Activated CD4-positive, alpha-beta T cell treated with anti-CD3 and anti-CD28 coated beads, Interleukin-2, amount 10 ng/mL, durations not matched to agents 7 days and 5 days (primary cell): ENCODE measurements around the gene MMP28. TPM values are rescaled to one million over a fixed set of nuclear protein-coding genes. Genes with fewer than 3 reads are reported as not detected.

Experiments
- CTCF ChIA-PET: fragments of 350-600 bp; sonication (Branson Sonifier 250); formaldehyde crosslinking; loops from one replicate; lab custom pipeline; 2021; ENCODE audit warnings: antibody characterized with exemption; lab: Charles Lee
- POLR2A ChIA-PET: fragments of 350-600 bp; sonication (Branson Sonifier 250); formaldehyde crosslinking; loops from one replicate; lab custom pipeline; 2021; ENCODE audit warnings: antibody characterized with exemption; lab: Charles Lee
- DNase-seq: peaks from one replicate; pipeline ENCODE4 v3.0.0-alpha.2; 2020
- H3K27ac Mint-ChIP-seq: one replicate; pipeline ENCODE4 v1.8.0; 2021; ENCODE audit warnings: mild to moderate bottlenecking, moderate library complexity, mixed read lengths
- H3K27me3 Mint-ChIP-seq: one replicate; pipeline ENCODE4 v1.8.0; 2021; ENCODE audit warnings: mixed read lengths
- H3K36me3 Mint-ChIP-seq: one replicate; pipeline ENCODE4 v1.8.0; 2021; ENCODE audit warnings: low read depth, mixed read lengths
- H3K4me1 Mint-ChIP-seq: one replicate; pipeline ENCODE4 v1.8.0; 2021; ENCODE audit warnings: mixed read lengths
- H3K4me3 Mint-ChIP-seq: one replicate; pipeline ENCODE4 v1.8.0; 2021; ENCODE audit warnings: mild to moderate bottlenecking, moderate library complexity, mixed read lengths
- H3K9me3 Mint-ChIP-seq: one replicate; pipeline ENCODE4 v1.8.0; 2021; ENCODE audit warnings: mixed read lengths
- total RNA-seq, 2 experiments: library from RNA; stranded (reverse); gene quantifications; one replicate each; pipeline ENCODE4 v1.2.3, GENCODE V29; 2021

MMP28 gene
- total RNA-seq, 2 experiments from 2014 or later: not detected

GRCh38 chr17:35796942-35797341 is 1.5 kb upstream of the MMP28 start:
- Mint-ChIP-seq H3K4me3 (no peak overlapping the region), H3K9me3 (no peaks in the 10 kb centered on the region), H3K27me3 (peaks cover 53% of the 10 kb centered on the region)

GRCh38 chr17:35795871-35796265 is 427 bp upstream of the MMP28 start:
- peaks cover 57% of the 10 kb centered on the region for H3K27me3 Mint-ChIP-seq
- no peaks in the 10 kb centered on the region for H3K36me3 Mint-ChIP-seq
- CTCF ChIA-PET: interaction anchor here (1.2 to 4.7 kb wide), 2 partner anchors 16 to 32 kb away, joined by 3 to 20 read pairs; no protein-coding TSS in a partner anchor
- H3K27ac Mint-ChIP-seq: no peak overlapping the region
- peaks cover 17% of the 10 kb centered on the region for H3K4me1 Mint-ChIP-seq
- H3K9me3 Mint-ChIP-seq: no peaks in the 10 kb centered on the region
- H3K4me3 Mint-ChIP-seq: peak overlapping the region; percentile 69
- DNase-seq: no peak
- POLR2A ChIA-PET: no interaction called here

More at GRCh38 chr17:35796942-35797341, 1.5 kb upstream of the MMP28 start:
- ChIA-PET CTCF (interaction anchor here (0.8 to 4.7 kb wide), 3 partner anchors 12 to 210 kb away, joined by 3 to 20 read pairs (median 4); partner anchors contain the start of gene AP2B1), POLR2A (no interaction called here)
- Mint-ChIP-seq H3K36me3 (no peaks in the 10 kb centered on the region), H3K27ac (no peak overlapping the region), H3K4me1 (peaks cover 28% of the 10 kb centered on the region)
- no peak for DNase-seq

GRCh38 chr17:35793257-35793656 is 2.2 kb downstream of the MMP28 start:
- no peak overlapping the region for H3K4me3 Mint-ChIP-seq
- POLR2A ChIA-PET: interaction anchor here (0.6 kb wide), 1 partner anchor 635 kb away, joined by 3 read pairs; no protein-coding TSS in a partner anchor
- H3K36me3 Mint-ChIP-seq: no peaks in the 10 kb centered on the region
- H3K4me1 Mint-ChIP-seq: peaks cover 21% of the 10 kb centered on the region
- no peak overlapping the region for H3K27ac Mint-ChIP-seq
- H3K9me3 Mint-ChIP-seq: no peaks in the 10 kb centered on the region
- CTCF ChIA-PET: interaction anchor here (1.4 to 1.8 kb wide), 2 partner anchors 12 kb away, joined by 5 read pairs; no protein-coding TSS in a partner anchor
- DNase-seq: no peak
- H3K27me3 Mint-ChIP-seq: peaks cover 58% of the 10 kb centered on the region

DNA sequence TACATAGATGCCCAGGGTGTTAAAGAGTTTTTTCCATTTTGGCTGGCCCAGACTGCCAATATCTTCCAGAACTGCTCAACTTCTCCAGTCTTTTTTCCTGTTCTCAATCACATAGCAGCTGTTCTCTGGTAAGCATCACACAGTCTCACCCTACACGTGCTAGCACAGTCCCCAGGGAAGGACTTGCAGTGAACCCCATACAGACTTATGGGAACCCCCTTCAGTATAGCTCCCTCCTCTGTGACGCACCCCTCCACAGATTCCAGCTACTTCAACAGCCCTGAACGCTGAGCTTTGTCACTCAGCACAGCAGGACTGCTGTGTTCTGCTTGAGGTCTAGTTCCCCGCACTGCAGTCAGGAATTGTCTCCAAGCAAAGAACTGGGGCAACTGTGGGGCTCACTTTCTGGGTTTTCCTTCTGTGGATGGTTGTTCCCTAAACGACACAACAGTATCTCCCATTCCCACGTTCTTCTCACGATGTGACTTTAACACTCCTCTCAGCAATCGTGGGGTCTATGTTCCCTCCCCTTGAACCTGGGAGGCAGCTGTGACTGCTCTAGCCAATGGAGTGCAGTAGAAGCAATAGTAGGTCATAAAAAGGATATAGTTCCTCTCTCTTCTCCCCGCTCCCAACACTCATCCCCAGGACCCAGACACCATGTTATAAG is 3.6 kb downstream of the MMP28 start:
- H3K4me3 Mint-ChIP-seq: no peak overlapping the region
- H3K9me3 Mint-ChIP-seq: no peaks in the 10 kb centered on the region
- DNase-seq: no peak
- no peaks in the 10 kb centered on the region for H3K36me3 Mint-ChIP-seq
- peaks cover 21% of the 10 kb centered on the region for H3K4me1 Mint-ChIP-seq
- CTCF ChIA-PET: interaction anchor here (1.4 kb wide), 2 partner anchors 10 to 28 kb away, joined by 5 to 8 read pairs; no protein-coding TSS in a partner anchor
- no peak overlapping the region for H3K27ac Mint-ChIP-seq
- H3K27me3 Mint-ChIP-seq: peaks cover 54% of the 10 kb centered on the region
- POLR2A ChIA-PET: no interaction called here

GRCh38 chr17:35790841-35791240 is 4.6 kb downstream of the MMP28 start:
- Mint-ChIP-seq H3K27me3 (peaks cover 48% of the 10 kb centered on the region), H3K4me1 (peaks cover 15% of the 10 kb centered on the region), H3K9me3 (no peaks in the 10 kb centered on the region), H3K4me3 (no peak overlapping the region), H3K36me3 (no peaks in the 10 kb centered on the region), H3K27ac (no peak overlapping the region)
- DNase-seq: no peak
- ChIA-PET CTCF (no interaction called here), POLR2A (no interaction called here)

GRCh38 chr17:35788477-35789368 is 6.7 kb downstream of the MMP28 start:
- H3K36me3 Mint-ChIP-seq: no peaks in the 10 kb centered on the region
- H3K27ac Mint-ChIP-seq: no peak overlapping the region
- no peak overlapping the region for H3K4me3 Mint-ChIP-seq
- DNase-seq: no peak
- POLR2A ChIA-PET: no interaction called here
- no peaks in the 10 kb centered on the region for H3K9me3 Mint-ChIP-seq
- peaks cover 9% of the 10 kb centered on the region for H3K4me1 Mint-ChIP-seq
- CTCF ChIA-PET: interaction anchor here (0.9 to 1.9 kb wide), 6 partner anchors 9 to 28 kb away, joined by 3 to 13 read pairs (median 4); no protein-coding TSS in a partner anchor
- peaks cover 33% of the 10 kb centered on the region for H3K27me3 Mint-ChIP-seq

DNA sequence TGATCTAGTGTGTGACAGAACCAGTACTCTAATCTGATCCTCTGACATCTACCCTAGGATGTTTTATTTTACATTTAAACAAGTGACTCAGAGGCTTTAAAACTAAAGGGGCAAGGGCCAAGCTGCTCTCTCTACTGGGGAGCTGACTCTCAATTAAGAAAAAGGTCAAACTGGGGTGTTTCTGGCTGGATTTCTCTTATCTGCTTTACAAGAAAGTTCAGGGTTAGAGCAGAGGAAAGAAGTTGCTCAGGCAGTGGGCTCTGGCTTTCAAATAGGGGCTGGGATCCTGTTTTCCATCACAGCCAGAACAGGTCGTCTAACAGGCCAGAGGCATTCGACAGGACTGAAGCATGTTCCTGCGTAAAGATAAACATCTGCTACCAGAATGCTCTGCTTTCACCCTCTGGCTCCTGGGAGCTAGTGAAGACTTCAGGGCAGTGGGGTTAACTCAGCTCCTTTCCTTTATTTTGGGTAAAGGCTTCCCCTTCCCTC is 8.5 kb downstream of the MMP28 start:
- Mint-ChIP-seq H3K9me3 (no peaks in the 10 kb centered on the region), H3K27ac (no peak overlapping the region), H3K27me3 (peaks cover 26% of the 10 kb centered on the region), H3K36me3 (no peaks in the 10 kb centered on the region), H3K4me3 (no peak overlapping the region), H3K4me1 (peaks cover 9% of the 10 kb centered on the region)
- POLR2A ChIA-PET: no interaction called here
- DNase-seq: no peak
- CTCF ChIA-PET: interaction anchor here (0.9 to 2.5 kb wide), 3 partner anchors 10 to 39 kb away, joined by 3 to 5 read pairs (median 4); partner anchors contain the start of gene TAF15

DNA sequence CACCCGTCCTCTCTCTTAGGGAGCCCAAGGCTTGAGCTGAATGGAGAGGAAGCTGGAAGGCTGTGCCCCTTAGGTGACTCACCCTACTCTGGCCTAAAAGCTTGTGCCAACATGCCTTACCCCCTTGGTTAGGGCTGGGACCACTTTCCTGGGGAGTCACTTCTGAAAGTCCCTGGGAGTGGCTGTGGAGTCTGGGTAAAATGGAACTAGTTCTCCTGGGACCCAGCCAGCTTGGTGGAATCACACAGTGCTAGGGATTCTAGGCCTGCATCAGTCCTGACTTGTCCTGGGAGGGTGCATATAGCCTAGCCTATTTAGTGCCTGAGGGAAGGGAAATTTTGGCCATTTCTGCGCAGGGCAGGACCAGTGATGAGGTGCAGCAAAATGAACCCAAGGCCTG is 10.5 kb downstream of the MMP28 start:
- peaks cover 9% of the 10 kb centered on the region for H3K4me1 Mint-ChIP-seq
- no peak overlapping the region for H3K4me3 Mint-ChIP-seq
- H3K27me3 Mint-ChIP-seq: peaks cover 30% of the 10 kb centered on the region
- ChIA-PET CTCF (interaction anchor here (0.8 to 2.5 kb wide), 4 partner anchors 11 to 37 kb away, joined by 3 to 8 read pairs (median 4); no protein-coding TSS in a partner anchor), POLR2A (no interaction called here)
- no peak overlapping the region for H3K27ac Mint-ChIP-seq
- H3K36me3 Mint-ChIP-seq: no peaks in the 10 kb centered on the region
- no peaks in the 10 kb centered on the region for H3K9me3 Mint-ChIP-seq
- no peak for DNase-seq

DNA sequence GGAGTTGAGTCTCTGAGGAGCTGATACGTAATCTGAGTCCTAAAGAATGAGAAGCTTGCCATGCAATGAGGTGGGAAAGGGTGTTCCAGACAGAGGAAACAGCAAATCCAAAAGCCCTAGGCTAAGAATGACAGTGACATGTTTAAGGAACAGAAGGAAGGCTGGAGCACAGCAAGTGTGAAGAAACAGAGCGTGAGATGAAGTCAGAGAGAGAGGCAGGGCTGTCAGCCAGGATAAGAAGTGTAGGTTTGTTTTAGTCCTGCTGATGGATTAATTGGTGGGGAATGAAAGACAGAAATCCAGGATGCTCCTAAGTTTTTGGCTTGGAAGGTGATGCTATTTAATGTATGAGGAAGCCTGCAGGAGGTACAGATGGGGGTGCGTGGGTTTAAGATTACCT is 14.5 kb downstream of the MMP28 start:
- no peaks in the 10 kb centered on the region for H3K36me3 Mint-ChIP-seq
- peaks cover 20% of the 10 kb centered on the region for H3K27me3 Mint-ChIP-seq
- ChIA-PET POLR2A (no interaction called here), CTCF (interaction anchor here (0.7 to 2.6 kb wide), 5 partner anchors 11 to 189 kb away, joined by 3 to 19 read pairs (median 8); no protein-coding TSS in a partner anchor)
- no peak overlapping the region for H3K27ac Mint-ChIP-seq
- DNase-seq: no peak
- no peak overlapping the region for H3K4me3 Mint-ChIP-seq
- H3K9me3 Mint-ChIP-seq: no peaks in the 10 kb centered on the region
- H3K4me1 Mint-ChIP-seq: no peaks in the 10 kb centered on the region

- Mint-ChIP-seq H3K9me3 (no peaks in the 10 kb centered on the region), H3K36me3 (no peaks in the 10 kb centered on the region), H3K27me3 (peaks cover 20% of the 10 kb centered on the region), H3K4me1 (no peaks in the 10 kb centered on the region), H3K27ac (no peak overlapping the region), H3K4me3 (no peak overlapping the region)
- ChIA-PET POLR2A (interaction anchor here (0.6 kb wide), 1 partner anchor 112 kb away, joined by 3 read pairs; no protein-coding TSS in a partner anchor), CTCF (no interaction called here)
- DNase-seq: no peak
These were observed 16.7 kb downstream of the MMP28 start for GRCh38 chr17:35778641-35779196.

DNA sequence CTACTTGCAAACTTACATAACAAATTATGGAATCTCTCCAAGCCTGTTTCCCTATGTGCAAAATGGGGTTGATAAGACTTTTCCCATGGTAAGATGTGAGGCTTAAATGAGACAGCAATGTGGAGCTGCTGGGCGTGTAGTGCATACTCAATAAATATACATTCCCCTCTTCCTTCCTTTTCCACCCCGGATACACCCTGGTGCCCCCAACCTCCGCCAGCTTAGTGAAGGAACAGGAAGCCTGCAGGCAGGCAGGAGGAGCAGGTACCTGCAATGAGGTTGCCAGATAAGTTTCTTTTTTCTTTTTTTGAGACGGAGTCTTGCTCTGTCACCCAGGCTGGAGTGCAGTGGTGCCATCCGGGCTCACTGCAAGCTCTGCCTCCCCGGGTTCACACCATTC is 19.9 kb downstream of the MMP28 start:
- DNase-seq: no peak
- POLR2A ChIA-PET: interaction anchor here (0.7 kb wide), 1 partner anchor 34 kb away, joined by 4 read pairs; no protein-coding TSS in a partner anchor
- H3K27ac Mint-ChIP-seq: no peak overlapping the region

DNA sequence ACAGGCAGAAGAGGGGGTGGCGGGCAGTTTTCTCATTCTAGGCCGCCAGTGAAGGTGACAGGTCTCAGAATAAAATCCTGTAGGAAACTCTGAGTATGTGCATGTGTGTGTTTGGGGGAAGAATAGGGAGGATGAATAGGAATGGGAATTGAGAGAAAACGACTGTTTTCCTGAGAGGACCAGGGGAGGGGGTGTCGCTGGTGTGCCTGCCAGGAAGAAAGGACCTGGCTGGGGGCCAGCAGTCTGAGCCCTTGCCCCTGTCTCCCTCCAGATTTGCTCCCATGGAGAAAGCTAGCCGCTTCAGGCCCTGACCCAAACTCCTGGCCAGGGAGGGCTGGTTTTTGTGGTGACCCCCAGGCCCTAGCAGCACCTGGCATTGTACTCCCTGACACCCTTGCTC is 20.4 kb downstream of the MMP28 start:
- POLR2A ChIA-PET: no interaction called here
- no peaks in the 10 kb centered on the region for H3K36me3 Mint-ChIP-seq

More for the DNA sequence above, 19.9 kb downstream of the MMP28 start:
- Mint-ChIP-seq H3K36me3 (no peaks in the 10 kb centered on the region), H3K27me3 (peaks cover 15% of the 10 kb centered on the region), H3K4me1 (no peaks in the 10 kb centered on the region), H3K4me3 (no peak overlapping the region), H3K9me3 (no peaks in the 10 kb centered on the region)
- CTCF ChIA-PET: interaction anchor here (3.5 kb wide), 1 partner anchor 12 kb away, joined by 16 read pairs; no protein-coding TSS in a partner anchor

More for the DNA sequence above, 20.4 kb downstream of the MMP28 start:
- no peak overlapping the region for H3K4me3 Mint-ChIP-seq
- no peaks in the 10 kb centered on the region for H3K4me1 Mint-ChIP-seq
- H3K27me3 Mint-ChIP-seq: peaks cover 15% of the 10 kb centered on the region
- no peak overlapping the region for H3K27ac Mint-ChIP-seq
- H3K9me3 Mint-ChIP-seq: no peaks in the 10 kb centered on the region
- CTCF ChIA-PET: interaction anchor here (3.5 kb wide), 1 partner anchor 11 kb away, joined by 16 read pairs; no protein-coding TSS in a partner anchor
- no peak for DNase-seq
